Measurements from ENCODE around the gene BCAT1.
"Not testable (repeated sequence)": the region's sequence is repeated elsewhere in the genome, so short reads cannot be mapped to it uniquely, and the experiment has no call there.

BCAT1 gene

GRCh38 chr12:24939551-24939950 is 9.3 kb downstream of the BCAT1 start:
- H3K4me3 ChIP-seq (ENCODE audit: low read length) = not testable (repeated sequence)
- peaks cover 33% of the 10 kb centered on the region for H3K4me1 ChIP-seq (ENCODE audit: control insufficient read depth, low read depth, low read length)
- H3K36me3 ChIP-seq (ENCODE audit: control insufficient read depth, low read depth, low read length) = peaks cover 13% of the 10 kb centered on the region

DNA sequence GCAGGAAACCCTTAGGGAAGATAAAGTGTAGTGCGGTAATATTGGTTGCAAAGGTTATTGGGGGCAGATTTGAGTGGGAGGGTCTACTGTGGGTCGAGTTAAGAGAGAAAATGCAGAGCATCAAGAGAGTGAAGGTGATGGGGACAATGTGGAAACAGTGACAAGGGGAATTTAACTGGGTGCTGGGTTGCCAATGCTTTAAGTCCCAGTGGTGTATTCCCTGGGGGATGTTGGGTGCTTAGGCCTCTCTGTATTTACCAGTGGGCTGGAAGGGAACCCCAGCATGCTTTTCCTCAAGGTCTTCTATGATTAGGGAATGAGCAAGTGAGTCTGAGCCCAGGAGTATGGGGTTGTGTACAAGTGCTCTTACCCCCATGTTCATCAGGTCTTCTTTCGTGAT is 10.6 kb downstream of the BCAT1 start:
- no peak overlapping the region for H3K27ac ChIP-seq (ENCODE audit: low read length)
- H3K36me3 ChIP-seq (ENCODE audit: control insufficient read depth, low read depth, low read length) = peaks cover 7% of the 10 kb centered on the region
- H3K27me3 ChIP-seq (ENCODE audit: control insufficient read depth, insufficient read depth, low read length) = no peaks in the 10 kb centered on the region
- peaks cover 34% of the 10 kb centered on the region for H3K4me1 ChIP-seq (ENCODE audit: control insufficient read depth, low read depth, low read length)
- no peak overlapping the region for H3K4me3 ChIP-seq (ENCODE audit: low read length)
- H3K9me3 ChIP-seq (ENCODE audit: control insufficient read depth, low read depth, low read length) = no peaks in the 10 kb centered on the region
- no peak overlapping the region for H3K9ac ChIP-seq (ENCODE audit: low read length)

More at GRCh38 chr12:24939551-24939950, 9.3 kb downstream of the BCAT1 start:
- H3K27me3 ChIP-seq (ENCODE audit: control insufficient read depth, insufficient read depth, low read length); H3K9me3 ChIP-seq (ENCODE audit: control insufficient read depth, low read depth, low read length); H3K9ac ChIP-seq (ENCODE audit: low read length); H3K27ac ChIP-seq (ENCODE audit: low read length): not testable (repeated sequence)

DNA sequence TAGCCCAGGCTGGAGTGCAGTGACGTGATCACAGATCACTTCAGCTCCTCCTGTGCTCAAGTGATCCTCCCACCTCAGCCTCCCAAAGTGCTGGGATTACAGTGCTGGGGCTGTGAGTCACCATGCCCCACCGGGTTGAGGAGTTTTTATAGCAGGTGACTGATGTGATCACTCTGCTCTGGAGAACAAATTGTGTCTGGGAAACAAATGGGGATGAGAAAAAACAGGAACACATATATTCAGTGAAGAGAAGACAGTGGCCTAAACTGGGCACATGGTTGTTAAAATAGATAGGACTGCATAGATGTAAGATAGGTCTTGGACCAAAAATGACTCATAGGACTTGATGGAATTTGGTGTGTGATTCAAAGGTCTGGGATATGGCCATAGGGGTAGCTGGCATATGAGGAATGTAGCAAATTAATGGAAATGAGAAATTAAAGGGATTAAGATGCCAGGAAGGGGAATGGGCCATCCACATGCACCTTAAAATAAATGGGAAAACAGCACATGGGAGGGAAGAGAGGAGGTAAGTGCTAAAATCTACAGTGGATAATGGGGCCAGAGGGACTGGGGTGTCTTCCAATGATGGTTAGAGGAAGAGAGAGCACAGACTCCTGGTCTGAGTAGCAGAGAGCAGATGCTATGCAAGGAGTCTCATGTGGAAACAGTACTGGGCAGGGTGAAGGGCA is 11.2 kb downstream of the BCAT1 start:
- H3K27me3 ChIP-seq (ENCODE audit: control insufficient read depth, insufficient read depth, low read length) = no peaks in the 10 kb centered on the region
- H3K9ac ChIP-seq (ENCODE audit: low read length) = no peak overlapping the region
- H3K4me1 ChIP-seq (ENCODE audit: control insufficient read depth, low read depth, low read length) = peaks cover 34% of the 10 kb centered on the region
- H3K4me3 ChIP-seq (ENCODE audit: low read length) = no peak overlapping the region
- H3K9me3 ChIP-seq (ENCODE audit: control insufficient read depth, low read depth, low read length) = no peaks in the 10 kb centered on the region
- H3K36me3 ChIP-seq (ENCODE audit: control insufficient read depth, low read depth, low read length) = peaks cover 3% of the 10 kb centered on the region
- no peak overlapping the region for H3K27ac ChIP-seq (ENCODE audit: low read length)

- Histone ChIP-seq H3K4me3 (ENCODE audit: low read length) (no peak overlapping the region), H3K27me3 (ENCODE audit: control insufficient read depth, insufficient read depth, low read length) (no peaks in the 10 kb centered on the region), H3K27ac (ENCODE audit: low read length) (no peak overlapping the region), H3K36me3 (ENCODE audit: control insufficient read depth, low read depth, low read length) (no peaks in the 10 kb centered on the region), H3K9ac (ENCODE audit: low read length) (no peak overlapping the region), H3K9me3 (ENCODE audit: control insufficient read depth, low read depth, low read length) (no peaks in the 10 kb centered on the region), H3K4me1 (ENCODE audit: control insufficient read depth, low read depth, low read length) (peaks cover 35% of the 10 kb centered on the region)
Observed at GRCh38 chr12:24933694-24934407, 15.1 kb downstream of the BCAT1 start.

DNA sequence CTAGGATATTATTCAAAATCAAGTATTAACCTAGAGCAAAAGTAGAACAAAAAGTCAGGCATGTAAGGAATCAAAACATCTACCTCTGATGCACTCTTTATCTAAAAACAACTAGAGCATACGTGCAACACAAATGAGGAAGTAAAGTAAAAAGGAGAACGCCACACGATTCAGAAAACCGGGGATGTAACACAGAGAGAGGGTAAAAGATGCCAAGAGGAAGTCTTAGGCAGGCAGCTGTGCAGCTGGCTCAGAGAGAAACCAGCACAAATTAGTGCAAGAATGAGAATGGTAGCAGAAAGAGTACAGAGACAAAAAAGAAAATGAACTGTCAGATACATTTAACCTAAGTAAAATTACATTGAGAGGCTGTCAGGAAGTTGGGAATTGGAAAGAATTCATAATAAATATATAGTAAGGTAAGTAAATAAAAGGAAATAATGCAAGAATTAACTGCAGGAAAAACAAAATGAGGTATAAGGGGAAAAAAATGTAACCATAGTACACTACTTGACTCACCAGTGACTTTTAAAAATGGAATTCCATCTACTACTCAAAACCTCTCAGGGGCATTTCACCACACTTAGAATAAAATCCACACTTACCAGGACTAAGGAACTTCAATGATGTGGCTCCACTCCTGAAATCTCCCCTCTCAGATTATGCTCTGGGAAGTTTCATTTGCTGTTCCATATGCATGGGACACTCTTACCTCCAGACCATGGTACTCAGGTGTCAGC is 17.1 kb downstream of the BCAT1 start:
- Histone ChIP-seq H3K27me3 (ENCODE audit: control insufficient read depth, insufficient read depth, low read length) (no peaks in the 10 kb centered on the region), H3K4me1 (ENCODE audit: control insufficient read depth, low read depth, low read length) (peaks cover 47% of the 10 kb centered on the region), H3K27ac (ENCODE audit: low read length) (no peak overlapping the region), H3K9ac (ENCODE audit: low read length) (no peak overlapping the region), H3K9me3 (ENCODE audit: control insufficient read depth, low read depth, low read length) (no peaks in the 10 kb centered on the region), H3K36me3 (ENCODE audit: control insufficient read depth, low read depth, low read length) (no peaks in the 10 kb centered on the region), H3K4me3 (ENCODE audit: low read length) (no peak overlapping the region)

GRCh38 chr12:24929953-24930352 is 18.9 kb downstream of the BCAT1 start:
- Histone ChIP-seq H3K27ac (ENCODE audit: low read length) (no peak overlapping the region), H3K4me3 (ENCODE audit: low read length) (no peak overlapping the region), H3K36me3 (ENCODE audit: control insufficient read depth, low read depth, low read length) (peaks cover 1% of the 10 kb centered on the region), H3K9ac (ENCODE audit: low read length) (peak overlapping the region; percentile 11), H3K4me1 (ENCODE audit: control insufficient read depth, low read depth, low read length) (peaks cover 47% of the 10 kb centered on the region), H3K27me3 (ENCODE audit: control insufficient read depth, insufficient read depth, low read length) (no peaks in the 10 kb centered on the region), H3K9me3 (ENCODE audit: control insufficient read depth, low read depth, low read length) (no peaks in the 10 kb centered on the region)

GRCh38 chr12:24928533-24929306 is 20.2 kb downstream of the BCAT1 start:
- not testable (repeated sequence) for H3K27me3 ChIP-seq (ENCODE audit: control insufficient read depth, insufficient read depth, low read length); H3K9me3 ChIP-seq (ENCODE audit: control insufficient read depth, low read depth, low read length); H3K4me3 ChIP-seq (ENCODE audit: low read length); H3K27ac ChIP-seq (ENCODE audit: low read length); H3K36me3 ChIP-seq (ENCODE audit: control insufficient read depth, low read depth, low read length); H3K9ac ChIP-seq (ENCODE audit: low read length)
- H3K4me1 ChIP-seq (ENCODE audit: control insufficient read depth, low read depth, low read length) = peaks cover 42% of the 10 kb centered on the region

GRCh38 chr12:24928131-24928530 is 20.8 kb downstream of the BCAT1 start:
- Histone ChIP-seq H3K27me3 (ENCODE audit: control insufficient read depth, insufficient read depth, low read length) (no peaks in the 10 kb centered on the region), H3K27ac (ENCODE audit: low read length) (no peak overlapping the region), H3K9me3 (ENCODE audit: control insufficient read depth, low read depth, low read length) (no peaks in the 10 kb centered on the region), H3K4me3 (ENCODE audit: low read length) (no peak overlapping the region), H3K4me1 (ENCODE audit: control insufficient read depth, low read depth, low read length) (peaks cover 36% of the 10 kb centered on the region), H3K9ac (ENCODE audit: low read length) (no peak overlapping the region), H3K36me3 (ENCODE audit: control insufficient read depth, low read depth, low read length) (peaks cover 4% of the 10 kb centered on the region)

- H3K9me3 ChIP-seq (ENCODE audit: control insufficient read depth, low read depth, low read length); H3K27me3 ChIP-seq (ENCODE audit: control insufficient read depth, insufficient read depth, low read length); H3K36me3 ChIP-seq (ENCODE audit: control insufficient read depth, low read depth, low read length); H3K4me3 ChIP-seq (ENCODE audit: low read length); H3K9ac ChIP-seq (ENCODE audit: low read length); H3K27ac ChIP-seq (ENCODE audit: low read length): not testable (repeated sequence)
- H3K4me1 ChIP-seq (ENCODE audit: control insufficient read depth, low read depth, low read length) = peaks cover 28% of the 10 kb centered on the region
Observed at GRCh38 chr12:24926080-24926479, 22.8 kb downstream of the BCAT1 start.

DNA sequence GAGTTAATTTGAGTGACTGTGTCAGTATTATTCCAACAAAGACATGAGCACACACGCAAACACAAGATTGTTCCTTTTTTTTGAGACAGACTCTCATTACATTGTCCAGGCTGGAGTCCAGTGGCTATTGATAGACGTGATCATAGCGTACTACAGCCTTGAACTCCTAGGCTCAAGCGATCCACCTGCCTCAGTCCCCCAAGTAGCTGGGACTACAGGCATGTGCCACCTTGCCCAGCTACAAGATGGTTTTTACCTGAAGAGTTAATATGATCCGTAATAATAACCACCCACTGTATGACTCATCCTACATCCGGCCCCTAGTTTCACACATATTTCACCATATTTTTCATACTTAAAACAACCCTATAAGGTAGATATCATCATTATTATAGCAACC is 26.8 kb downstream of the BCAT1 start:
- Histone ChIP-seq H3K27me3 (ENCODE audit: control insufficient read depth, insufficient read depth, low read length) (no peaks in the 10 kb centered on the region), H3K9ac (ENCODE audit: low read length) (no peak overlapping the region), H3K9me3 (ENCODE audit: control insufficient read depth, low read depth, low read length) (no peaks in the 10 kb centered on the region), H3K36me3 (ENCODE audit: control insufficient read depth, low read depth, low read length) (peaks cover 4% of the 10 kb centered on the region), H3K4me1 (ENCODE audit: control insufficient read depth, low read depth, low read length) (no peaks in the 10 kb centered on the region), H3K27ac (ENCODE audit: low read length) (no peak overlapping the region), H3K4me3 (ENCODE audit: low read length) (no peak overlapping the region)
